ENCODE measurements around the gene SYNE1. TPM values are rescaled to one million over a fixed set of nuclear protein-coding genes. Genes with fewer than 3 reads are reported as not detected.

SYNE1 gene
- total RNA-seq, 1 experiment from 2014 or later: 3.0 TPM

- no peak for DNase-seq
- no peak for TF ChIP-seq CTCF (conservative IDR thresholded peaks at IDR 0.05)
Measured at GRCh38 chr6:152161501-152161900, 475.7 kb downstream of the SYNE1 start.

More at GRCh38 chr6:152161501-152161900, 475.7 kb downstream of the SYNE1 start:
- no peak overlapping the region for H2BK12ac ChIP-seq (ENCODE audit: insufficient read length, low read depth, low read length)
- H3K79me2 ChIP-seq (ENCODE audit: insufficient read depth, low read length): no peaks in the 10 kb centered on the region
- H3K27me3 ChIP-seq (ENCODE audit: insufficient read depth, low read length): no peaks in the 10 kb centered on the region
- Mint-ChIP-seq H3K4me1 (peaks cover 3 to 6% of the 10 kb centered on the region in 2 experiments; a peak in 1 of 4 replicates), H3K9me3 (no peaks in the 10 kb centered on the region), H3K27me3 (ENCODE audit: low read depth) (no peaks in the 10 kb centered on the region), H3K36me3 (ENCODE audit: insufficient read depth in 1 of 3, low read depth in 3 of 3) (no peaks in the 10 kb centered on the region), H3K4me3 (no peak overlapping the region), H3K27ac (no peak overlapping the region)
- no peak overlapping the region for H3K9ac ChIP-seq (ENCODE audit: extremely low read depth, insufficient read length, low read length)
- no peak overlapping the region for H4K5ac ChIP-seq (ENCODE audit: insufficient read length, low read depth, low read length)
- no peak overlapping the region for H3K18ac ChIP-seq (ENCODE audit: insufficient read length, low read depth, low read length)
- no peaks in the 10 kb centered on the region for H4K20me1 ChIP-seq (ENCODE audit: control insufficient read depth, insufficient read depth, insufficient read length)
- H4K8ac ChIP-seq (replicated peaks; ENCODE audit: insufficient read length, low read depth, low read length): no peak overlapping the region
- H3K9me3 ChIP-seq (ENCODE audit: control insufficient read depth, low read depth, low read length): no peaks in the 10 kb centered on the region
- no peak overlapping the region for H4K91ac ChIP-seq (ENCODE audit: insufficient read length, low read depth, low read length)
- H2BK120ac ChIP-seq (ENCODE audit: low read depth, low read length, poor library complexity, severe bottlenecking): no peak overlapping the region
- H3K27ac ChIP-seq (ENCODE audit: insufficient read length, low read depth, low read length): no peak overlapping the region
- no peak overlapping the region for H2AFZ ChIP-seq (ENCODE audit: low read length)
- no peak overlapping the region for H2BK15ac ChIP-seq (ENCODE audit: low read depth, low read length)
- no peak overlapping the region for H2BK5ac ChIP-seq (ENCODE audit: insufficient read length, low read length)
- H3K23me2 ChIP-seq (ENCODE audit: insufficient read length, low read depth, low read length, poor library complexity, severe bottlenecking): no peaks in the 10 kb centered on the region
- H2BK20ac ChIP-seq (ENCODE audit: low read depth, low read length, poor library complexity, severe bottlenecking): no peak overlapping the region
- H3K4me1 ChIP-seq (ENCODE audit: insufficient read depth, low read length): no peaks in the 10 kb centered on the region
- no peak overlapping the region for H3T11ph ChIP-seq (ENCODE audit: low read length)
- no peak overlapping the region for H3K14ac ChIP-seq (ENCODE audit: insufficient read depth, low read length)
- H3K56ac ChIP-seq (ENCODE audit: insufficient read length, low read depth, low read length): no peak overlapping the region
- no peak overlapping the region for H3K23ac ChIP-seq (ENCODE audit: insufficient read length, low read depth, low read length)
- no peak overlapping the region for H3K4ac ChIP-seq (ENCODE audit: low read depth, low read length)
- H3K79me1 ChIP-seq (ENCODE audit: insufficient read depth, low read depth, low read length, poor library complexity, severe bottlenecking): no peaks in the 10 kb centered on the region
- H3K4me2 ChIP-seq (ENCODE audit: insufficient read depth, insufficient read length, low read length): no peak overlapping the region
- H2AK5ac ChIP-seq (ENCODE audit: insufficient read length, low read length): no peak overlapping the region
